Breast epithelium (tissue), 4 donors: ENCODE measurements around the gene TEX9. TPM values are rescaled to one million over a fixed set of nuclear protein-coding genes. Genes with fewer than 3 reads are reported as not detected.

Source experiments
- DNase-seq, 2 donors: peaks; one replicate each; pipeline ENCODE4 v3.0.0-alpha.2; 2019; ENCODE audit warnings: low spot score in 2 of 2
- H3K27ac ChIP-seq, 2 donors: fragments of 200-600 bp; sonication (generic) in 1 of 2; one replicate each; pipeline ENCODE4 v1.5.1; 2016 to 2019; ENCODE audit warnings: mild to moderate bottlenecking in 1 of 2
- H3K27me3 ChIP-seq, 2 donors: fragments of 200-600 bp; sonication (generic) in 1 of 2; one replicate each; pipeline versions ENCODE4 v1.5.1 to v1.6.0; 2017 to 2019; ENCODE audit warnings: control low read depth in 1 of 2, mild to moderate bottlenecking in 1 of 2
- H3K36me3 ChIP-seq: fragments of 200-600 bp; one replicate; pipeline ENCODE4 v1.5.1; 2019
- H3K4me1 ChIP-seq, 2 donors: fragments of 200-600 bp; sonication (generic); one replicate each; pipeline ENCODE4 v1.5.1; 2016 to 2019; ENCODE audit warnings: control low read depth in 1 of 2
- H3K4me3 ChIP-seq, 3 donors: fragments of 200-600 bp; sonication (generic); 1 replicate in 2 of 3; 2 replicates in 1 of 3; pipeline ENCODE4 v1.5.1; 2016 to 2019; ENCODE audit warnings: mild to moderate bottlenecking in 3 of 3, moderate library complexity in 2 of 3
- H3K9me3 ChIP-seq, 2 donors: fragments of 200-600 bp; sonication (generic) in 1 of 2; one replicate each; pipeline ENCODE4 v1.5.1; 2016 to 2019; ENCODE audit warnings: control low read depth in 1 of 2
- CTCF ChIP-seq, 3 donors: fragments of 450-650 bp; IDR thresholded peaks; one replicate each; pipeline ENCODE4 v1.5.1; 2016 to 2017; ENCODE audit warnings: antibody characterized with exemption in 3 of 3, mild to moderate bottlenecking in 3 of 3, moderate library complexity in 3 of 3
- POLR2A ChIP-seq: fragments of 450-650 bp; IDR thresholded peaks from one replicate; pipeline ENCODE4 v1.6.1; 2016; ENCODE audit warnings: antibody characterized with exemption, mild to moderate bottlenecking, moderate library complexity
- POLR2AphosphoS5 ChIP-seq, 3 donors: sonication (generic); formaldehyde crosslinking; IDR thresholded peaks; one replicate each; pipeline ENCODE4 v1.6.1; 2017; ENCODE audit warnings: antibody characterized with exemption in 3 of 3
- intact Hi-C: fragments of 100-400 bp; cut with DNase I; formaldehyde crosslinking; loops from one replicate; pipeline ENCODE4 v1.15.1; 2023; ENCODE audit warnings: low total_unique reads
- total RNA-seq, 3 donors: library from RNA; depleted of rRNA; stranded (reverse); fragments of >200 nt; gene quantifications; one replicate each; pipeline ENCODE4 v1.1.0, GENCODE V29; 2016

Gene TEX9
- total RNA-seq, 3 donors from 2014 or later, result 3.4 to 38.2 (median 32.1) TPM

- H3K27me3 ChIP-seq, result no peaks in the 10 kb centered on the region
- DNase-seq, result no peak
- H3K9me3 ChIP-seq, result no peaks in the 10 kb centered on the region
- no peak overlapping the region for H3K4me3 ChIP-seq
- H3K36me3 ChIP-seq, result no peaks in the 10 kb centered on the region
- no peak overlapping the region for H3K27ac ChIP-seq
- no peaks in the 10 kb centered on the region for H3K4me1 ChIP-seq
- TF ChIP-seq POLR2A (no peak), POLR2AphosphoS5 (IDR thresholded peaks at IDR 0.05) (no peak), CTCF (IDR thresholded peaks at IDR 0.05) (no peak)
- intact Hi-C loops, result no loop called here
These were observed 40.0 kb upstream of the TEX9 start for GRCh38 chr15:56325186-56325585.

GRCh38 chr15:56327721-56328502 lies 37.3 kb upstream of the TEX9 start:
- intact Hi-C loops, result no loop called here
- no peak overlapping the region for H3K4me3 ChIP-seq
- peak; percentile 59 to 87 for DNase-seq
- H3K9me3 ChIP-seq, result no peaks in the 10 kb centered on the region
- H3K4me1 ChIP-seq, result no peaks in the 10 kb centered on the region
- H3K36me3 ChIP-seq, result no peaks in the 10 kb centered on the region
- H3K27ac ChIP-seq, result no peak overlapping the region
- TF ChIP-seq CTCF (IDR thresholded peaks at IDR 0.05), result no peak
- peak in 1 of 3 donors; percentile 59 for TF ChIP-seq POLR2AphosphoS5 (IDR thresholded peaks at IDR 0.05)
- no peak for TF ChIP-seq POLR2A
- H3K27me3 ChIP-seq, result no peaks in the 10 kb centered on the region

- intact Hi-C loops, result no loop called here
- TF ChIP-seq CTCF (IDR thresholded peaks at IDR 0.05) (no peak), POLR2A (no peak), POLR2AphosphoS5 (IDR thresholded peaks at IDR 0.05) (no peak)
- Histone ChIP-seq H3K27me3 (no peaks in the 10 kb centered on the region), H3K27ac (no peak overlapping the region), H3K4me1 (no peaks in the 10 kb centered on the region), H3K4me3 (no peak overlapping the region), H3K9me3 (no peaks in the 10 kb centered on the region), H3K36me3 (no peaks in the 10 kb centered on the region)
- DNase-seq, result no peak
These were observed 28.0 kb upstream of the TEX9 start for GRCh38 chr15:56337084-56337725.

- Histone ChIP-seq H3K4me3 (no peak overlapping the region), H3K4me1 (no peaks in the 10 kb centered on the region), H3K27ac (no peak overlapping the region), H3K27me3 (no peaks in the 10 kb centered on the region), H3K9me3 (no peaks in the 10 kb centered on the region), H3K36me3 (no peaks in the 10 kb centered on the region)
- TF ChIP-seq POLR2A (no peak), CTCF (IDR thresholded peaks at IDR 0.05) (no peak), POLR2AphosphoS5 (IDR thresholded peaks at IDR 0.05) (no peak)
- DNase-seq, result no peak
- intact Hi-C loops, result no loop called here
These were observed 25.6 kb upstream of the TEX9 start for GRCh38 chr15:56339594-56339993.

- intact Hi-C loops, result no loop called here
- Histone ChIP-seq H3K27me3 (no peaks in the 10 kb centered on the region), H3K27ac (no peak overlapping the region), H3K4me3 (no peak overlapping the region), H3K9me3 (no peaks in the 10 kb centered on the region), H3K4me1 (no peaks in the 10 kb centered on the region), H3K36me3 (no peaks in the 10 kb centered on the region)
- DNase-seq, result no peak
- TF ChIP-seq POLR2AphosphoS5 (IDR thresholded peaks at IDR 0.05) (no peak), POLR2A (no peak), CTCF (IDR thresholded peaks at IDR 0.05) (no peak)
These were observed 24.0 kb upstream of the TEX9 start for GRCh38 chr15:56341201-56341600.
